GM11168 (cell line): ENCODE measurements around the gene NSMF.

Source experiments
- in situ Hi-C: fragments of 300-500 bp; cut with MboI; formaldehyde crosslinking; loops from one replicate; pipeline ENCODE4 v1.12.0; 2022; ENCODE audit warnings: low sequenced_read_pairs; ENCODE audit not compliant: unreplicated experiment

The NSMF gene

DNA sequence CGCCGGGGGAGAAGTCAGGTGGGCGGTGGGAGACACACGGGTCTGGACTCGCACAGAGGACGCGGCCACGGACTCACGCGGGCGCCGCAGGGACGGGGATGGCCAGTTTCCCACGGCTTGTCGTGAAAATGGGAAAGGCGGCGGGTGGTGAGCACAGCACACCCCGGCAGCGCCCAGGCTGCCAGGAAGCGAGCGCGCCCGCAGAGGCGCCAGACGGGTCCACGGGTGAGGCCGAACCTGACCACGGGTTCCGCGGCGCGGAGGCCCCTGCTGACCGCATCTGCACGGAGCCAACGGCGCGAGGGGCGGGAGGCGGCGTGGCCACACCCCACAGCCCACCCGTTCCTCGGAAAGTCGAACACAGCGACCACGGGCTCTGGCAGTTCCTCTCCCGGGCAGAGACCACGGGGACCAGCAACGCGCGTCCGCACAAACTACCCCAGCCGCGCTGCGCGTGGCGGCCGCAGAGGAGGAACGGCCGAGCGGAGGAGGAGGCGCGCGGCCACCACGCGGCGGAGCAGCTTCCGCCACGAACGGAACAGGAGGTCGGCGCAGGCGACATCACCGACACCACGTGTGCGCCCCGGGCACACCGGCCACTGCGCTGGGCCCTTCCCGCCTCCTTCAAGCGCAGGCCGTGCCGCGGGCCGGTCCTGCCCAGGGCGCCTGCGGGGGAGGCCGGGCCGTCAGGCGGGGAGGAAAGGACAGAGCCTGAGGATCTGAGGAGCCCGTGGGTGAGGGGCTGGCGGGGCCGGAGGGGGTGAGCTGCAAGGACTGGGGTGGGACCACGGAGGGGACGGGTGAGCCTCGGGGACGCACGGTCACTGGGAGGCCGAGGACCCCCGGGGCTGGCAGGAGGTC lies 41.7 kb downstream of the NSMF start:
- in situ Hi-C loops, result loop anchor here (25.0 kb wide), 1 partner anchor 305 kb away; the partner anchor contains the start of gene DPP7

DNA sequence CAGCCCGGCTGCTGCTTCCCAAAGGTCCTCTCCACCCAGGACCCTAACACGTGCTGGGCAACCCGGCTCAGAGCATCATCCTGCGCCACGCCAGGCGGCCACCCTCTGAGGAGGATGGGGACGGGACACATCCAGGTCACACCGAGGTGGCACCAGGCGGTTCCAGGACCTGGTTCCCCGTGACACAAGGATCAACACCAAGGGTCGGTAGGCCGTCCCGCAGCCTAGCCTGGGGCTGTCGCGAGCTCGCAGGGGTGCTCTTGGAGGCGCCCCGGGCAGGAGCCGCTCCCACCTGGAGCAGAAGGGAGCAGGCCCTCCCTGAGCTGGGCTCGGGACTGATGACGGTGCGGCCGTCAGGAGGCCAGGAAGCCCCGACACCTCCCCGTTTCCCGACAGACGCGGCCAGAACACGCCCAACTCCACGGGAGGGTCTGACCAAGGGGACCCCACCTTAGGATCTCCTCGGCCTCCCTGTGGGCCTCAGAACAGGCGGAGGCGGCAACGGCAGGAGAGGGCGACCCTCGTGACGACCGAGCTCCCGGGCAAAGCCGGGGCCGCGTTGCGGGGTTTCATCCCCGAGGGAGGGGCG lies 42.5 kb downstream of the NSMF start:
- in situ Hi-C loops, result loop anchor here (25.0 kb wide), 1 partner anchor 304 kb away; the partner anchor contains the start of gene DPP7

GRCh38 chr9:137416006-137416562 lies 43.0 kb downstream of the NSMF start:
- in situ Hi-C loops, result loop anchor here (25.0 kb wide), 1 partner anchor 304 kb away; the partner anchor contains the start of gene DPP7

DNA sequence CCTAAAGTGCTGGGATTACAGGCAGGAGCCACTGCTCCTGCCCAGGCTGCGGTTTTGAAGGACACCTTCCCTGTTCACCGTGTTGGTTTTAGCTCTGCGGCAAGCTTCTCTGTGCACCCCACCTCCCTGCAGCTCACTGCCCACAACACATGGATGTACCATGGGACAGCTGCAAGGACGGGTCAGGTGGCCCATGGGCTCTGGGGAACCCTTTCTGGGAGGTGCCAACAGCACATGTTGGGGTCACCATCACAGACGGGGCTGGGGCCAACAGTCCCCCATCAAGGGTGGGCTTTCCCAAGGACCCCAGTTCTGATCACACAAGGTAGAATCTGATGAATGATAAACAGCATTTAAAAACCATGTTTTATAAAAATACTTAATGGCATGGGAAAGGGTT lies 43.7 kb downstream of the NSMF start:
- in situ Hi-C loops, result loop anchor here (25.0 kb wide), 1 partner anchor 303 kb away; the partner anchor contains the start of gene DPP7

- in situ Hi-C loops, result loop anchor here (25.0 kb wide), 1 partner anchor 300 kb away; the partner anchor contains the start of gene DPP7
Observed at GRCh38 chr9:137412431-137412830, 46.7 kb downstream of the NSMF start.

DNA sequence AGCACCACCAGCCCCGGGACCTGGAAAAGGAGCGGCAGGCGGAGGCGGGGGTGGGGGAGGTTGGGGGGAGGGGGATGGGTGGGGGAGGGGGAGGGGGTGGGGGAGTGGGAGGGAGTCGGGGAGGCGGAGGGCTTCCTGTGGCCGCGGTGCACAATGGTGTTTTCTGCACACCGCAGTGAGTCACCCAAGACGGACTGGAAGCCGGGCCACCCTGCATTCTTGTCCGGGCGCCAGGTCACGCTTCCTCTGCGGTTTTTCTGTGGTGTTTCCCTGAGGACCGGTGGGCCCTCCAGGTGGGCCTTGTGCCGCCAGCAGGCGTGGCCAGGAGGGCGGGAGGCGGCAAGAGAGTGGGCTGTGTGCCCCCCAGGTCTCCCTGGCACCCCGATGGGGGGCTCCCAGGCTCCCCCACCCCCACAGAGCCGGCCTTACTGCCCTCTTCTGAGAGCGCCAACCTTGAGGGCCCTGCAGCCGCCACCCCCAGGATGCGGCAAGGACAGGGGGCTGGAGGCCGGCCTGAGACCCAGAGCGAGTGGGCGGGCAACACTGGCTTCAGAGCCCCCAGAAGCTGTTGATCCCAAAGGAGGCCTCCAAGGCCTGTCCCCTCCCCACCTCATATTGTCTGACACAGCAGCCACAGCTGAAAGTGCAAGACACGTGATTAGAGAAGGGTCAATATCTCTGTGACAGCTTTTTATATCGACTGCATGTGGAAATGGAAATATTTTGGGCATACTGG lies 47.3 kb downstream of the NSMF start:
- in situ Hi-C loops, result loop anchor here (25.0 kb wide), 1 partner anchor 300 kb away; the partner anchor contains the start of gene DPP7

- in situ Hi-C loops, result loop anchor here (25.0 kb wide), 1 partner anchor 299 kb away; the partner anchor contains the start of gene DPP7
Observed at GRCh38 chr9:137411260-137411644, 47.9 kb downstream of the NSMF start.

DNA sequence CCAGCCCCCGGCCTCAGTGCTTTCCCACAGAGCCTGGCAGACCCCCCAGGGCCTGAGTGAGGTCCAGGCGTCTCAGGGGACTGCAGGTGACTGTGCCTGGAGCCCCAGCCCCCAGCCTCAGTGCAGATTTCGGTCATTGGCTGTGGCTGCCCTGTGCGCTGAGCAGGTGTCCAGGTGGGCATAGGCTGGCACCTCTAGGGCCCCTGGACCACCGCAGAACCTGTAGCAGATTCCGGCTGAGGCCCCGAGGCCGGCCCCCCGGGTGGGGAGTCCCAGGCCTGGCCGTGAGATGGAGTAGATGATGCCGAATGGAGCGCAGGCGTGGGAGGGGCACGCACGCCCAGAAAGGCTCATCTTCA lies 48.3 kb downstream of the NSMF start:
- in situ Hi-C loops, result loop anchor here (25.0 kb wide), 1 partner anchor 299 kb away; the partner anchor contains the start of gene DPP7

DNA sequence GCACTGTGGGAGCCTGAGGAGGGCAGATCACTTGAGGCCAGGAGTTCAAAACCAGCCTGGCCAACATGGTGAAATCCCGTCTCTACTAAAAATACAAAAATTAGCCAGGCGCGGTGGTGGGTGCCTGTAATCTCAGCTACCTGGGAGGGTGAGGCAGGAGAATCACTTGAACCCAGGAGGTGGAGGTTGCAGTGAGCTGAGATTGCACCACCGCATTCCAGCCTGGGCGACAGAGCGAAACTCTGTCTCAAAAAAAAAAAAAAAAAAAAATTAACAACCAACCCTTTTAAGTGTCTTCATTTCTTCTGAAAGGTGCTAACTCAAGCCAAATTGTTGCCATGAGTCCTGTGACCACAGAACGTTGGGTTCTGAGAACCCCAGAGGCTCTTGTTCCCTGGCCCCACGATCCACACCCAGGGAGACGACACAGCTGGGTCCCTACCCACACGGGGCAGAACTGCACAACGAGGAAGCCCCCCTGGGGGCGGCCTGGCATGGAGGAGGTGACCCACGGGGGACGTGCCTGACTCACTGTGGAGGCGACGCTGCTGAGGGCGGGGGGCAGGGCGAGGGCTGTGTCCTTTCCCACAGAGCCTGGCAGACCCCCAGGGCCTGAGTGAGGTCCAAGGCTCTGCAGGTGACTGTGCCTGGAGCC lies 48.8 kb downstream of the NSMF start:
- in situ Hi-C loops, result loop anchor here (25.0 kb wide), 1 partner anchor 298 kb away; the partner anchor contains the start of gene DPP7

- in situ Hi-C loops, result loop anchor here (10.0 to 25.0 kb wide), 2 partner anchors 115 to 297 kb away; partner anchors contain the start of gene DPP7
Observed at GRCh38 chr9:137409515-137409914, 49.6 kb downstream of the NSMF start.

GRCh38 chr9:137408651-137409405 lies 50.3 kb downstream of the NSMF start:
- in situ Hi-C loops, result loop anchor here (10.0 to 25.0 kb wide), 2 partner anchors 114 to 297 kb away; partner anchors contain the start of gene DPP7

DNA sequence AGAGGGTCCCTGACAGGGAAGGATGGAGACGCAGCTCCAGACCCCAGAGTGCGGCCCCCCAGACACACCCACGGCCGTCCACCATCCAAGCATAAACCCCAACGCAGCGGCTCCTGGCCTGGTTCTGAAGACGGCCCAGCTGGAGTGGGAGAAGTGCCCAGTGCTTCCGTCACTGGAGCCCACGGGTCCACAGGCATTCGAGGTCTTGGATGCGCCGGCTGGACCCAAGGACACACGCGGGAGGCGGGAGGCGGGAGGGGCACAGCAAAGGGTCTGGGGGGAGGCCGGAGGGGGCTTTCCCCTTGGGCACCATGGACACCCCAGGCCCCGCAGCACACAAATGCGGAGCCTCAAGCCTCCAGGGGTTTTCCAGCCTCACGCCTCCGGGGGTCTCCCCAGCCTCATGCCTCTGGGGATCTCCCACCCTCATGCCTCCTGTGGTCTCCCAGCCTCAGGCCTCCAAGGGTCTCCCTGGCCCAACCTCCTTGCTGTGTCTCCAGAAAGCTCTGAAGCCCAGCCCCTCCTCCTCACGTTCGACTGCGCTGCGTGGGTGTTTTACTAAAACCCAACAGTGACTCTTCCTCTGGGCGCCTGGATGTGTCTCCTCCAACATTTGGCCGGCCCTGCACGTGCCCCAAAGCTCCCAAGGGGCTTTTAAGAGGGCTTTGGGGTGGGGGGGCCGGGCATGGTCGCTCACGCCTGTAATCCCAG lies 51.4 kb downstream of the NSMF start:
- in situ Hi-C loops, result loop anchor here (10.0 to 25.0 kb wide), 2 partner anchors 113 to 295 kb away; partner anchors contain the start of gene DPP7

- in situ Hi-C loops, result loop anchor here (10.0 to 25.0 kb wide), 2 partner anchors 112 to 295 kb away; partner anchors contain the start of gene DPP7
Observed at GRCh38 chr9:137406876-137407589, 52.1 kb downstream of the NSMF start.

DNA sequence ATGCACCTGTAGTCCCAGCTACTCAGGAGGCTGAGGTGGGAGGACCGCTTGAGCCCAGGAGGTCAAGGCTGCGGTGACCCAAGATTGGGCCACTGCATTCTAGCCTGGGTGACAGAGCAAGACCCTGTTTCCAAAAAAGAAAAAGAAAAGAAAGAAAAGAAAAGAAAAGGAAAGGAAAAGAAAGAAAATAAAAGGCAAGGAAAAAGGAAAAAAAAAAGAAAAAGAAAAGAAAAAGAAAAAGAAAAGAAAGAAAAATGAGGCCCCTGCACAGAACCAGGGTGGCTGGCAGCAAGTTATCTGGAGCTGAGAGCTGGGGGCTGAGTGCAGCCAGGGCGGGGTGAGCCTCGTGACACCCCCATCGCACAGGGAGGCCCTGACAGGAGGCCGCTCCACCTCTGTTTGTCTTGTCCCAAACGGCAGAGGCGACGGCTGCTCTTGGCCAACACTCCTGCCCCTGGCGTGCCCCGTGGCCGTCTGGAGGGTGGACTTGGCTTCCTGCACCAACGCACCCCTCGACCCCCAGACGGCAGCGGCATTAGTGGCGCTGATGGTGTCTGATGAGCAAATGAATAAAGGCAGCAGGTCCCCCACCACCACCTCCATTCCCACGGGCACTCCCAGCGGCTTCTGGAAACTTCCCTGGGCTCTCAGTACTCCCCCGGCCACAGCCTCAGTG lies 52.9 kb downstream of the NSMF start:
- in situ Hi-C loops, result loop anchor here (10.0 to 25.0 kb wide), 2 partner anchors 111 to 294 kb away; partner anchors contain the start of gene DPP7

DNA sequence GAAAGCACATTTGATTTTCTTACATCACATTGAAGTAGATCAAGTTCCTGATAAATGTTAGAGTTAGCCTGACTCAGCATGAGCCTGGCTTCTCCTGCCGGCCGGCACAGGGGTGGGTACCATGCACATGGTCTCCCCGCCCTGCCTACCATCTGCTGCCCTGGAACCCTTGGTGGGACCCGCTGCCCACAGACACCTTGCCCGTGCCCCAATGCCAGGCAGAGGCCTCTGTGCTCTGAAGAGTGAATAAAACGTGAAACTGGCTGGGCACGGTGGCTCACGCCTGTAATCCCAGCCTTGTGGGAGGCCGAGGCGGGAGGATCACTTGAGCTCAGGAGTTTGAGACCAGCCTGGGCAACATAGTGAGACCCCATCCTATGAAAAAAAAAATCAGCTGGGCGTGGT lies 53.5 kb downstream of the NSMF start:
- in situ Hi-C loops, result loop anchor here (10.0 to 25.0 kb wide), 2 partner anchors 111 to 293 kb away; partner anchors contain the start of gene DPP7

GRCh38 chr9:137404961-137405567 lies 54.1 kb downstream of the NSMF start:
- in situ Hi-C loops, result loop anchor here (10.0 to 25.0 kb wide), 2 partner anchors 110 to 293 kb away; partner anchors contain the start of gene DPP7
